Liver (tissue), 9 donors: Measurements from ENCODE around the gene SERPINH1. TPM values are rescaled to one million over a fixed set of nuclear protein-coding genes. Genes with fewer than 3 reads are reported as not detected.

Experiments
- DNase-seq: peaks from one replicate; pipeline ENCODE4 v3.0.0-alpha.2; 2017; ENCODE audit warnings: low spot score
- H3K27ac ChIP-seq, 2 donors: one replicate each; pipeline ENCODE4 v1.7.0; 2013; ENCODE audit warnings: inconsistent platforms in 2 of 2, low read length in 2 of 2, control low read depth in 1 of 2, low read depth in 1 of 2, mild to moderate bottlenecking in 1 of 2
- H3K27me3 ChIP-seq, 4 donors: one replicate each; pipeline versions ENCODE4 v1.6.1 to v1.7.0; 2013; ENCODE audit warnings: low read length in 3 of 4, inconsistent platforms in 1 of 4, mild to moderate bottlenecking in 1 of 4, moderate library complexity in 1 of 4; ENCODE audit not compliant: control insufficient read depth in 4 of 4, insufficient read depth in 4 of 4
- H3K36me3 ChIP-seq, 4 donors: one replicate each; pipeline versions ENCODE4 v1.6.1 to v1.7.0; 2013; ENCODE audit warnings: low read length in 3 of 4, mild to moderate bottlenecking in 3 of 4, low read depth in 1 of 4, moderate library complexity in 1 of 4; ENCODE audit not compliant: control insufficient read depth in 4 of 4, insufficient read depth in 3 of 4
- H3K4me1 ChIP-seq, 4 donors: one replicate each; pipeline versions ENCODE4 v1.6.1 to v1.7.0; 2013; ENCODE audit warnings: low read length in 3 of 4, mild to moderate bottlenecking in 3 of 4, moderate library complexity in 1 of 4; ENCODE audit not compliant: control insufficient read depth in 4 of 4, insufficient read depth in 4 of 4
- H3K4me3 ChIP-seq, 3 donors: one replicate each; pipeline versions ENCODE4 v1.6.1 to v1.7.0; 2013; ENCODE audit warnings: low read length in 3 of 3, control low read depth in 1 of 3, low read depth in 1 of 3, mild to moderate bottlenecking in 1 of 3
- H3K9ac ChIP-seq, 2 donors: one replicate each; pipeline ENCODE4 v1.7.0; 2013; ENCODE audit warnings: low read length in 2 of 2, mild to moderate bottlenecking in 2 of 2, moderate library complexity in 2 of 2, control low read depth in 1 of 2, low read depth in 1 of 2
- H3K9me3 ChIP-seq, 4 donors: one replicate each; pipeline versions ENCODE4 v1.6.1 to v1.7.0; 2013; ENCODE audit warnings: low read length in 3 of 4; ENCODE audit not compliant: control insufficient read depth in 4 of 4
- ATF3 ChIP-seq: IDR thresholded peaks from 2 replicates; pipeline ENCODE4 v1.6.1; 2016; ENCODE audit warnings: antibody characterized with exemption
- EGR1 ChIP-seq, 2 donors: IDR thresholded peaks; 2 replicates each; pipeline ENCODE4 v1.6.1; 2016 to 2018; ENCODE audit warnings: antibody characterized with exemption in 2 of 2, low read depth in 2 of 2
- FOXA1 ChIP-seq: IDR thresholded peaks from 2 replicates; pipeline ENCODE4 v1.6.1; 2016; ENCODE audit warnings: antibody characterized with exemption
- FOXA2 ChIP-seq: IDR thresholded peaks from 2 replicates; pipeline ENCODE4 v1.6.1; 2016; ENCODE audit warnings: antibody characterized with exemption
- GABPA ChIP-seq, 2 donors: IDR thresholded peaks in 1 of 2; conservative IDR thresholded peaks in 1 of 2; 2 replicates each; pipeline ENCODE4 v1.6.1; 2016; ENCODE audit warnings: antibody characterized with exemption in 2 of 2, mild to moderate bottlenecking in 1 of 2, moderate library complexity in 1 of 2
- HNF4A ChIP-seq, 2 donors: conservative IDR thresholded peaks; 2 replicates each; pipeline ENCODE4 v1.6.1; 2016; ENCODE audit warnings: antibody characterized with exemption in 2 of 2, mild to moderate bottlenecking in 2 of 2
- HNF4G ChIP-seq: IDR thresholded peaks from 2 replicates; pipeline ENCODE4 v1.6.1; 2016; ENCODE audit warnings: antibody characterized with exemption
- JUND ChIP-seq, 2 donors: IDR thresholded peaks; 2 replicates each; pipeline ENCODE4 v1.6.1; 2016; ENCODE audit warnings: antibody characterized with exemption in 2 of 2
- NR2F2 ChIP-seq: IDR thresholded peaks from 2 replicates; pipeline ENCODE4 v1.6.1; 2016; ENCODE audit warnings: antibody characterized with exemption
- SP1 ChIP-seq: IDR thresholded peaks from 2 replicates; pipeline ENCODE4 v1.6.1; 2018; ENCODE audit warnings: antibody characterized with exemption, mild to moderate bottlenecking
- YY1 ChIP-seq: IDR thresholded peaks from 2 replicates; pipeline ENCODE4 v1.6.1; 2016; ENCODE audit warnings: antibody characterized with exemption, mild to moderate bottlenecking
- WGBS: extraction: QIAGEN DNeasy Blood & Tissue Kit; methylation state at CpG from one replicate; pipeline ENCODE4 v1.1.7; 2013; 5-methylcytosine and 5-hydroxymethylcytosine counted together
- polyA plus RNA-seq, 2 donors: library from polyadenylated mRNA; stranded (reverse) in 1 of 2; unstranded in 1 of 2; fragments of 200-250 nt in 1 of 2; fragments of >200 nt in 1 of 2; fragmentation: Nextera tagmentation in 1 of 2; extraction: Ambion mirVana in 1 of 2; gene quantifications; one replicate each; pipeline versions ENCODE4 v1.2.1 to v1.2.3, GENCODE V29; 2013 to 2015
- total RNA-seq, 2 donors: library from RNA; depleted of rRNA; stranded (reverse); fragments of >200 nt; gene quantifications; one replicate each; pipeline ENCODE4 v1.2.3, GENCODE V29; 2014
- TF ChIP-seq, protein P1 (sequence below): IDR thresholded peaks from 2 replicates; pipeline ENCODE4 v1.6.1; 2016; ENCODE audit warnings: antibody characterized with exemption
- TF ChIP-seq, protein P2 (sequence below): IDR thresholded peaks from 2 replicates; pipeline ENCODE4 v1.6.1; 2016; ENCODE audit warnings: antibody characterized with exemption
- TF ChIP-seq, protein P3 (sequence below): fragments of 150-350 bp; IDR thresholded peaks from 2 replicates; pipeline ENCODE4 v1.5.1; 2017; ENCODE audit warnings: improper control_type of control experiment, low read depth, low read length; ENCODE audit not compliant: missing input control
- donor health status: healthy.
- donor health status: healthy.
- donor health status: healthy.
- donor health status: healthy.
- donor health status: healthy.

SERPINH1 gene
- total and polyA plus RNA-seq, 4 donors: 5.0 to 118 (median 68.7) TPM

- TF ChIP-seq, protein P1, sequence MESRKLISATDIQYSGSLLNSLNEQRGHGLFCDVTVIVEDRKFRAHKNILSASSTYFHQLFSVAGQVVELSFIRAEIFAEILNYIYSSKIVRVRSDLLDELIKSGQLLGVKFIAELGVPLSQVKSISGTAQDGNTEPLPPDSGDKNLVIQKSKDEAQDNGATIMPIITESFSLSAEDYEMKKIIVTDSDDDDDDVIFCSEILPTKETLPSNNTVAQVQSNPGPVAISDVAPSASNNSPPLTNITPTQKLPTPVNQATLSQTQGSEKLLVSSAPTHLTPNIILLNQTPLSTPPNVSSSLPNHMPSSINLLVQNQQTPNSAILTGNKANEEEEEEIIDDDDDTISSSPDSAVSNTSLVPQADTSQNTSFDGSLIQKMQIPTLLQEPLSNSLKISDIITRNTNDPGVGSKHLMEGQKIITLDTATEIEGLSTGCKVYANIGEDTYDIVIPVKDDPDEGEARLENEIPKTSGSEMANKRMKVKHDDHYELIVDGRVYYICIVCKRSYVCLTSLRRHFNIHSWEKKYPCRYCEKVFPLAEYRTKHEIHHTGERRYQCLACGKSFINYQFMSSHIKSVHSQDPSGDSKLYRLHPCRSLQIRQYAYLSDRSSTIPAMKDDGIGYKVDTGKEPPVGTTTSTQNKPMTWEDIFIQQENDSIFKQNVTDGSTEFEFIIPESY: no peak
- no peak for TF ChIP-seq YY1
- TF ChIP-seq, protein P2, sequence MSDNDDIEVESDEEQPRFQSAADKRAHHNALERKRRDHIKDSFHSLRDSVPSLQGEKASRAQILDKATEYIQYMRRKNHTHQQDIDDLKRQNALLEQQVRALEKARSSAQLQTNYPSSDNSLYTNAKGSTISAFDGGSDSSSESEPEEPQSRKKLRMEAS: no peak
- TF ChIP-seq, protein P3, sequence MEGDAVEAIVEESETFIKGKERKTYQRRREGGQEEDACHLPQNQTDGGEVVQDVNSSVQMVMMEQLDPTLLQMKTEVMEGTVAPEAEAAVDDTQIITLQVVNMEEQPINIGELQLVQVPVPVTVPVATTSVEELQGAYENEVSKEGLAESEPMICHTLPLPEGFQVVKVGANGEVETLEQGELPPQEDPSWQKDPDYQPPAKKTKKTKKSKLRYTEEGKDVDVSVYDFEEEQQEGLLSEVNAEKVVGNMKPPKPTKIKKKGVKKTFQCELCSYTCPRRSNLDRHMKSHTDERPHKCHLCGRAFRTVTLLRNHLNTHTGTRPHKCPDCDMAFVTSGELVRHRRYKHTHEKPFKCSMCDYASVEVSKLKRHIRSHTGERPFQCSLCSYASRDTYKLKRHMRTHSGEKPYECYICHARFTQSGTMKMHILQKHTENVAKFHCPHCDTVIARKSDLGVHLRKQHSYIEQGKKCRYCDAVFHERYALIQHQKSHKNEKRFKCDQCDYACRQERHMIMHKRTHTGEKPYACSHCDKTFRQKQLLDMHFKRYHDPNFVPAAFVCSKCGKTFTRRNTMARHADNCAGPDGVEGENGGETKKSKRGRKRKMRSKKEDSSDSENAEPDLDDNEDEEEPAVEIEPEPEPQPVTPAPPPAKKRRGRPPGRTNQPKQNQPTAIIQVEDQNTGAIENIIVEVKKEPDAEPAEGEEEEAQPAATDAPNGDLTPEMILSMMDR: no peak
- TF ChIP-seq JUND (IDR thresholded peaks at IDR 0.05): no peak
Observed at GRCh38 chr11:75536786-75537641, 25.0 kb upstream of the SERPINH1 start (continued).

DNA sequence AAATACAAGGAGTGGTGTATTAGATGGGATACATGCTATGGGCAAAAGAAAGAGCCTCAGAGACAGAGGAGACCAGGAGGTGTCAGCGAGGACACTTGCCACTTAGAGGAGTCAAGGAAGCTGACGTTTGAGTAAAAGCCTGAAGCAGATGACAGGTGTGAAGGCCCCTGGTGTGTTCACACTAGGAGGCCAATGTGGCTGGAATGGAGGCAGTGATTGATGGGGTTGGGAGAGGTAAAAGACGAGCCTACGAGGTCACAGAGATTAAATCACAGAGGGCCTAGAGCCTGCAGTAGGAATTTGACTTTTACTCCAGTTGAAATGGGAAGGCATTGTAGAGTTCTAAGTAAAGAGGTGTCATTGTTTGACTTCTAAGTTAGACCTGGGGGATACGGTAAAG, 24.3 kb upstream of the SERPINH1 start:
- Histone ChIP-seq H3K9me3 (no peaks in the 10 kb centered on the region), H3K36me3 (no peaks in the 10 kb centered on the region), H3K9ac (no peak overlapping the region), H3K4me3 (no peak overlapping the region), H3K4me1 (no peaks in the 10 kb centered on the region), H3K27me3 (no peaks in the 10 kb centered on the region), H3K27ac (no peak overlapping the region)
- DNase-seq: no peak
- WGBS: 90% methylated on average over 5 of the region's 5 CpGs
- TF ChIP-seq SP1 (no peak), FOXA1 (no peak), FOXA2 (no peak), GABPA (IDR thresholded peaks at IDR 0.05 in 1 of 2, conservative IDR thresholded peaks at IDR 0.05 in 1 of 2) (no peak), EGR1 (IDR thresholded peaks at IDR 0.05; ENCODE audit: low read depth in 2 of 2) (no peak), ATF3 (no peak), NR2F2 (no peak), HNF4A (conservative IDR thresholded peaks at IDR 0.05) (no peak), HNF4G (no peak)
- TF ChIP-seq, protein P1: no peak
